ENCODE measurements around the gene ZNF816. TPM values are rescaled to one million over a fixed set of nuclear protein-coding genes. Genes with fewer than 3 reads are reported as not detected.

ZNF816 gene
- total RNA-seq = 10.2 and 16.1 TPM in 2 replicates

DNA sequence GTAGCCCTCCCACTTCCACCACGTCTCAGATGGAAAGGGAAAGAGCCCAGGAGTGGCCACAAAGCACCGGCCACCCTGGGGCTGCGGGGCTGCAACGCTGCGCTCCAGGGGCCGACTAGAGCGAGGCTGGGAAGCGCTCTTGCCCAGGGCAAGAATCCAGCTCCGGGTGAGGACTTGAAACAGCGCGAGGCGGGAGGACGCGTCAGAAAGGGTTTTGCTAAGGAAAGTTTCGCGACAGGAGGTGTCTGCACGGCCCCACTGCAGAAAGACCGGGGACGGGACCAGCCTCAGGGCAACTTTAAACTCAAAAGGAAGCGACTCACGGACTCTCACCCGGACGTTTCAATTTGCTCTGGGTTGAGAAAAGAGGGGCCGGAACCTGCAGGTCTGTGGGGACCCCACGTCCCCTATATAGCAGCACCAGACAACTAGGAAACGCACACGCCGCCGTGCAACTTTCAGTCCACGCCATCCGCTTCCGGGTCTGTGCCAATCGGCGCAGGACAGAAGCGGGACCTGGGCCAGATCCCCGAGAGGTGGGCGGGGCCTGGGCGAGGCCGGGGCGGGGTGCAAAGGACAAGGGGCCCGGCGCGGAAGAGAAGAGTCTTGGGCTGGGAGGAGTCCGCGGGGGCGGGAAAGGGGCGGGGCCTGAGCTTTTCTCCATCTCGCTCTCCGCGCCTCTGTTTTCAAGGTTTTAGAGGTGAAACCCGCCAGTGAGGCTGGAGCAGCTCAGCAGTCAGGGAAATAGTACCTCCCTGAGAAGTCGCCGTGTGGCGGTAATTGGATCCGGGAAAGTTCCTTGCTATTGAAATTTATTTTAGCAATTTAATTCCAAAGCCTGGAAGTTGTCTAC, at the start of gene ZNF816:
ZNF816 (minus strand) TSS at position 488 of the 853 bp plus-strand sequence. CDS start 6,792 bp downstream, outside the sequence.

DNA sequence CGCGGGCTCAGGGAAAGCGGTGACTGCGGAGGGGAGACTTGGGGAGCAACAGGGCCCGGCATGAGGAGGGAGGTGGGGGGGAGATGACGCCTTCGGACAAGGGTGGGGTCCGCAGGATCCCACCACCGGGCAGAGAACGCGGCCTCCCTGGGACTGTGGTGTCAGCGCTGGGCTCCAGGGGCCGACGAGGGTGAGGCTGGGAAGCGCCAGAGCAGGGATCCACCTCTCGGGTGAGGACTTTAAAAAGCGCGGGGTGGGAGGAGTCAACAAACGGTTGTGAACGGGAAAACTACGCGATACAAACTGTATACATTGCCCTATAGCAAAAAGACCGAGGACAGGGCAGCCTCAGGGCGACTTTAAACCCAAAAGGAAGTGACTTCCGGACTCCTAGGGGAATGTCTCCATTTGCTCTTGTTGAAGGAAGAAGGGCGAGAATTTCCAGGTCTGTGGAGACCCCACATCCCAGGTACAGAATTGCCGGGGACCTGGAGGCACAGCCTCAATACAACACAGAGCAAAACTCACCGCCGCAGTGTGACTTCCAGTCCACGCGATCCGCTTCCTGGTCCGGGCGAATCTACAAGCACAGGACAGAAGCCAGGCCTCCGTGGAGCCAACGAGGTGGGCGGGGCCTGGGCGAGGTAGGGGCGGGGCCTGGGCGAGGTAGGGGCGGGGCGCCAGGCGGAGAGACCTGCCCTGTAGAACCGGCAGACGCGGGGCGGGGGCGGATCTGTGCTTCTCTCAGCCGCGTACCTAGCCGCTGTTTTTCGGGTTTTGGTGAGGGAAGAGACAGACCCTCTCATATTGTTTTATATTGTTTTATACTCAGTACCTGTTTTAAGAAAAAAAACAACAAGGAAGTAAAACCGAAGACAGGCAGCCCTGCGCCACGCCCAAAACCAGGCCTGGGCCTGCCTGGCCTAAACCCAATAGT, 39.6 kb downstream of the ZNF816 start, which contains the start of gene ZNF888:
ZNF888 (minus strand) TSS at position 588 of the 937 bp plus-strand sequence. CDS start 5,555 bp downstream, outside the sequence.

Other genes with a start within 250 kb of the ZNF816 start
- 8.2 and 11.5 TPM in 2 replicates for gene ZNF611, start 227.8 kb downstream of the ZNF816 start, total RNA-seq
- 3.4 and 4.2 TPM in 2 replicates for gene ZNF600, start 176.1 kb downstream of the ZNF816 start, total RNA-seq
- gene ZNF28, start 141.2 kb downstream of the ZNF816 start, total RNA-seq = 19.7 and 20.1 TPM in 2 replicates
- 20.3 and 27.1 TPM in 2 replicates for gene ZNF468, start 105.3 kb downstream of the ZNF816 start, total RNA-seq
- 11.7 and 16.3 TPM in 2 replicates for gene ZNF320, start 65.2 kb downstream of the ZNF816 start, total RNA-seq
- gene ZNF888, start 39.5 kb downstream of the ZNF816 start, total RNA-seq = 4.5 and 13.0 TPM in 2 replicates
- not detected in 2 replicates for gene ERVV-1, start 51.0 kb upstream of the ZNF816 start, total RNA-seq
- under 0.01 TPM in 1 of 2 replicates, not detected in the other for gene ERVV-2, start 81.9 kb upstream of the ZNF816 start, total RNA-seq
- gene ZNF160, start 140.5 kb upstream of the ZNF816 start, total RNA-seq = 27.2 and 43.7 TPM in 2 replicates
- gene ZNF415, start 170.0 kb upstream of the ZNF816 start, total RNA-seq = 5.8 and 11.0 TPM in 2 replicates
- 5.2 and 8.5 TPM in 2 replicates for gene ZNF347, start 196.2 kb upstream of the ZNF816 start, total RNA-seq
- 3.6 and 6.8 TPM in 2 replicates for gene ZNF665, start 230.5 kb upstream of the ZNF816 start, total RNA-seq

Data from regular cardiac myocyte (primary cell).